DND-41 (cell line): ENCODE data around the gene HSCB.

Source experiments
- ATAC-seq: fragments of 200-7000 bp; cut with Tn5 transposase; 3 replicates; pipeline ENCODE4 v1.9.1; 2021; ENCODE audit warnings: low read depth; ENCODE audit not compliant: insufficient read depth
- DNase-seq: peaks from one replicate; pipeline ENCODE4 v3.0.0-alpha.2; 2020
- H2AFZ ChIP-seq: 2 replicates; pipeline ENCODE4 v1.6.0; 2012; ENCODE audit warnings: low read depth, low read length
- H3K27ac ChIP-seq: 2 replicates; pipeline ENCODE4 v1.5.1; 2012; ENCODE audit warnings: low read length, inconsistent platforms
- H3K27me3 ChIP-seq: fragments of 200-600 bp; sonication (generic); 2 replicates; pipeline ENCODE4 v1.6.0; 2012; ENCODE audit warnings: low read length, mild to moderate bottlenecking, inconsistent platforms; ENCODE audit not compliant: insufficient read depth, poor library complexity
- H3K36me3 ChIP-seq: 2 replicates; pipeline ENCODE4 v1.5.1; 2012; ENCODE audit warnings: low read length, inconsistent platforms; ENCODE audit not compliant: insufficient read depth
- H3K4me1 ChIP-seq: 2 replicates; pipeline ENCODE4 v1.5.1; 2012; ENCODE audit warnings: mild to moderate bottlenecking, low read length; ENCODE audit not compliant: insufficient read depth
- H3K4me2 ChIP-seq: 2 replicates; pipeline ENCODE4 v1.6.0; 2012; ENCODE audit warnings: mild to moderate bottlenecking, moderate library complexity, low read length, inconsistent platforms; ENCODE audit not compliant: insufficient read depth
- H3K4me3 ChIP-seq, 2 experiments: fragments of 200-600 bp in 1 of 2; shearing (Covaris generic) in 1 of 2; 2 replicates each; pipeline ENCODE4 v1.5.1; 2012 to 2016; ENCODE audit warnings: inconsistent platforms in 2 of 2, low read length in 2 of 2, mild to moderate bottlenecking in 2 of 2, low read depth in 1 of 2, moderate library complexity in 1 of 2
- H3K79me2 ChIP-seq: 2 replicates; pipeline ENCODE4 v1.6.0; 2012; ENCODE audit warnings: low read length, inconsistent platforms; ENCODE audit not compliant: insufficient read depth
- H3K9ac ChIP-seq: 2 replicates; pipeline ENCODE4 v1.6.0; 2012; ENCODE audit warnings: low read depth, mild to moderate bottlenecking, inconsistent platforms, low read length, moderate library complexity
- H3K9me3 ChIP-seq: 2 replicates; pipeline ENCODE4 v1.5.1; 2012; ENCODE audit warnings: low read length, moderate library complexity, mild to moderate bottlenecking, inconsistent platforms; ENCODE audit not compliant: insufficient read depth, severe bottlenecking
- H4K20me1 ChIP-seq: 2 replicates; pipeline ENCODE4 v1.6.0; 2012; ENCODE audit warnings: low read length; ENCODE audit not compliant: insufficient read depth
- EZH2 ChIP-seq: IDR thresholded peaks from 3 replicates; pipeline ENCODE4 v1.6.1; 2012; ENCODE audit warnings: borderline replicate concordance, low read depth, mild to moderate bottlenecking, moderate library complexity, low read length, inconsistent platforms; ENCODE audit not compliant: severe bottlenecking
- TF ChIP-seq, protein P1 (sequence below): IDR thresholded peaks from 2 replicates; pipeline ENCODE4 v1.5.1; 2012; ENCODE audit warnings: borderline replicate concordance, low read length, moderate library complexity, mild to moderate bottlenecking; ENCODE audit not compliant: poor library complexity, severe bottlenecking; ENCODE audit errors: extremely low read depth

The HSCB gene

DNA sequence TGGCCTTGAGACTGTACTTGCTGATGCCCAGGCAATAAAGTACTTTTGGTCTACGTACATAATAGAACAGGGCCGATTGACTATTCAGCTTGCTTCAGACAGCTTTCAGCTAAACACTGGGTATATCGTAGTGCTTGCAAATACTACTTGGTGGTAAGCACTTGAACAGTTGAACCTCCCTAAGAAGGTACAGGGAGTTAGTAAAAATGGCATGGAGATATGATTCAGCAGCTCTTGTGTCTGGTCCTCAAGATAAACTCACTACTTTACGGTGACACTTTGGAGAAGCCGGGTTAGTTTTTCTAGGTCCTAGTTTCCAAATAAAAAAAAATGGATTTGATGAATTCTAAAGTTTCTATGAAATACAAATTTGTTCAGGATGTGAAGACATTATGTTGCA is 38.0 kb downstream of the HSCB start:
- Histone ChIP-seq H3K9me3 (no peaks in the 10 kb centered on the region), H3K4me2 (no peak overlapping the region), H3K4me3 (no peak overlapping the region), H3K27ac (no peak overlapping the region), H3K27me3 (no peaks in the 10 kb centered on the region), H2AFZ (no peak overlapping the region), H4K20me1 (peaks cover 39% of the 10 kb centered on the region; the same call in 1 of the 2 replicates), H3K4me1 (peaks cover 32% of the 10 kb centered on the region), H3K36me3 (peaks cover 88% of the 10 kb centered on the region), H3K79me2 (peaks cover 93% of the 10 kb centered on the region), H3K9ac (no peak overlapping the region)
- ATAC-seq (no peak), DNase-seq (no peak)
- no peak for TF ChIP-seq EZH2
- TF ChIP-seq, protein P1, sequence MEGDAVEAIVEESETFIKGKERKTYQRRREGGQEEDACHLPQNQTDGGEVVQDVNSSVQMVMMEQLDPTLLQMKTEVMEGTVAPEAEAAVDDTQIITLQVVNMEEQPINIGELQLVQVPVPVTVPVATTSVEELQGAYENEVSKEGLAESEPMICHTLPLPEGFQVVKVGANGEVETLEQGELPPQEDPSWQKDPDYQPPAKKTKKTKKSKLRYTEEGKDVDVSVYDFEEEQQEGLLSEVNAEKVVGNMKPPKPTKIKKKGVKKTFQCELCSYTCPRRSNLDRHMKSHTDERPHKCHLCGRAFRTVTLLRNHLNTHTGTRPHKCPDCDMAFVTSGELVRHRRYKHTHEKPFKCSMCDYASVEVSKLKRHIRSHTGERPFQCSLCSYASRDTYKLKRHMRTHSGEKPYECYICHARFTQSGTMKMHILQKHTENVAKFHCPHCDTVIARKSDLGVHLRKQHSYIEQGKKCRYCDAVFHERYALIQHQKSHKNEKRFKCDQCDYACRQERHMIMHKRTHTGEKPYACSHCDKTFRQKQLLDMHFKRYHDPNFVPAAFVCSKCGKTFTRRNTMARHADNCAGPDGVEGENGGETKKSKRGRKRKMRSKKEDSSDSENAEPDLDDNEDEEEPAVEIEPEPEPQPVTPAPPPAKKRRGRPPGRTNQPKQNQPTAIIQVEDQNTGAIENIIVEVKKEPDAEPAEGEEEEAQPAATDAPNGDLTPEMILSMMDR, result no peak

DNA sequence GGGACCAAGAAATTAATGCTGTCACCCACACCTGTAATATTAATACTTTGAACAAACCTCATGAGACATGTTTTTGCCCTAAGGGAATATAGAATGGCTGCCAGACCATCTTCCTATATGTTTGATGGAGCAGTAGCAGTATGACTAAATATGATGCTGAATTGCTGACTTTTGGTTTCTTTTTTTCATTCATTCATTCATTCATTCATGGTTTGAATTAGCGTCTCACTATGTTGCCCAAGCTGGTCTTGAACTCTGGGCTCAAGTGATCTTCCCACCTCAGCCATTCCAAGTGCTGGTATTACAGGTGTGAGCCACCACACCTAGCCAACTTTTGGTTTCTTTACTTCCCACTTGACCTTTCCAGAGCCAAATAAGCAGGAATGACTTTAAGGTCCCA is 38.5 kb downstream of the HSCB start:
- no peak overlapping the region for H3K9ac ChIP-seq
- peaks cover 88% of the 10 kb centered on the region for H3K36me3 ChIP-seq
- H4K20me1 ChIP-seq, result peaks cover 39% of the 10 kb centered on the region; the same call in 1 of the 2 replicates
- peaks cover 92% of the 10 kb centered on the region for H3K79me2 ChIP-seq
- H3K4me2 ChIP-seq, result no peak overlapping the region
- H3K27me3 ChIP-seq, result no peaks in the 10 kb centered on the region
- TF ChIP-seq, protein P1, result no peak
- no peak for TF ChIP-seq EZH2
- H3K27ac ChIP-seq, result no peak overlapping the region
- no peak for ATAC-seq
- no peak overlapping the region for H3K4me3 ChIP-seq
- no peak overlapping the region for H2AFZ ChIP-seq
- no peak for DNase-seq
- H3K9me3 ChIP-seq, result no peaks in the 10 kb centered on the region
- peaks cover 27% of the 10 kb centered on the region for H3K4me1 ChIP-seq

DNA sequence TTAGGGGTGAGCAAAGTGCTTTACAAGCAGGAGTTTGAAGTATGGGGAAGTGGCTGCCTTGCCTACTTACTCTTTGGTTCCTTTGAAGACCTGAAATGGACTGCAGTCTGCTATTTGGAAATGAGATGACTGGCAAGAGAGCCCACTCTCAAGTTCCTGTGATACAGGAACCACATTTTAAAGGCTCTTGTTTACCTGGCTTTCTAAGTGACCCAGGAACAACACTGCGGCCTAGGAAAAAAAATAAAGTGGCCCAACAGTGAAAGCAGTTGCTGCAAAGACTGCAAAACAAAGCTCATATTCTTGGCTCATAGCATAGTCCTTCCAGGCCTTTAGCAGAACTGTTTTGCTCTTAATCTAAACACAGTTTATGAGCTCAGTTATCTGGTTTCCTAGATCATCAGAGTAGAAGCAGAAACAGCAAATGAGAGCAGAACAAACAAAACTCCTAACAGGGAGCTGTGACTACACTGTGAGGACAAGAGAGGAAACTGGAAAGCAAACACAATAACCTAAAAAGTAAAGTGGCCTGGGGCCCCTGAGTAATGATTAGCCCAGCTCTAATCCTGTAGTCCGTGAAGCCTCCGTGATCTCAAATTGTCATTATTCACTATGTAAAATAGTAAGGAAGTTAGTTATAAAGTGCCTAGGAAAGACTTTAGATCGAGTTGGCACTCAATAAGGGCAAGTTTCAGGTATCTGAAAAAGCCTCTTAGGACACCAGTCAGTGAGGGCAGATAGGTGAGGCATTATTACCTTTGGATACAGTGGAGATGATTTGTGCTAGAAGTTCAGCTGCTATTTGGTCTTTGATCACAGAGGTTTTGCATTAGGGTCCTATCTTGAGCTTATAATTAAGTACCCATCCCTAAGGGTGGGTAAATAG is 42.2 kb downstream of the HSCB start:
- Histone ChIP-seq H3K9ac (no peak overlapping the region), H3K4me1 (peaks cover 7% of the 10 kb centered on the region; the same call in 1 of the 2 replicates), H3K4me3 (no peak overlapping the region), H3K27me3 (no peaks in the 10 kb centered on the region), H3K36me3 (peaks cover 91% of the 10 kb centered on the region), H4K20me1 (peaks cover 23% of the 10 kb centered on the region; the same call in 1 of the 2 replicates), H3K79me2 (peaks cover 91% of the 10 kb centered on the region), H2AFZ (no peak overlapping the region), H3K27ac (no peak overlapping the region), H3K4me2 (no peak overlapping the region), H3K9me3 (no peaks in the 10 kb centered on the region)
- DNase-seq, result no peak
- TF ChIP-seq, protein P1, result no peak
- TF ChIP-seq EZH2, result no peak
- ATAC-seq, result no peak
